Measurements from ENCODE around the gene MRPL34.

DNA sequence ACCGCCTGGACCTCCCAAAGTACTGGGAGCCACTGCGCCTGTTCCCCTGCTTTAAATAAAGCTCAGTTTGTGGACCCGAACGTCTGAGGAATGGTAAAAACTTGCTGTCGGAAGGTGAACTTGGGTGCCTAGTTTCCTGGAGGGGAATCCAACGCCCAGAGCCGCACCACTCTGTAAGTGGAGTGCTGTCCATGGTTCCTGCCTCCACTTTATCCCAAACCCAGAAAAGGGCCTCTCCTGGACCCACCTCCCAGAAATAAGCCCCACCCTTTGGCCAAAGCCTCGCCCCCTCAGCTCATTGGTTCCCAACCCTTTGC is 26.6 kb downstream of the MRPL34 start:
- TF ChIP-seq POLR2AphosphoS5 (IDR thresholded peaks at IDR 0.05; ENCODE audit: borderline replicate concordance, low read depth, low read length) (no peak), EZH2 (IDR thresholded peaks at IDR 0.05) (no peak)

Measured in SK-N-MC (cell line).